HG03521 (cell line): ENCODE data around the gene MED14.

Experiments
- ATAC-seq: cut with Tn5 transposase; IDR thresholded peaks from one replicate; pipeline ENCODE4 v1.9.1; 2021; ENCODE audit warnings: mild to moderate bottlenecking, moderate library complexity; ENCODE audit not compliant: unreplicated experiment

MED14 gene

DNA sequence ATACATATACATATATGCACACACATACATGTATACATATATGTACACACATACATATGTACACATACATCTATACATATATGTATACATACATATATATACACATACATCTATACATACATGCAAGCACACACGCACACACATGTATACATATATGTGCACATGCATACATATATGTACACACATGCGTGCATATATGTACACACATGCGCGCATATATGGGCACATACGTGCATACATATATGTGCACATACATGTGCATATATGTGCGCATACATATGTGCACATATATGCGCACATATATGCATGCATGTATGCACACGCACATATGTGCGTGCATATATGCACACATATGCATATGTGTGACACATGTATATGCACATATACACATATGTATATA, 119.4 kb downstream of the MED14 start:
- no peak for ATAC-seq

- no peak for ATAC-seq
Measured at GRCh38 chrX:40612511-40612910, 122.8 kb downstream of the MED14 start.

DNA sequence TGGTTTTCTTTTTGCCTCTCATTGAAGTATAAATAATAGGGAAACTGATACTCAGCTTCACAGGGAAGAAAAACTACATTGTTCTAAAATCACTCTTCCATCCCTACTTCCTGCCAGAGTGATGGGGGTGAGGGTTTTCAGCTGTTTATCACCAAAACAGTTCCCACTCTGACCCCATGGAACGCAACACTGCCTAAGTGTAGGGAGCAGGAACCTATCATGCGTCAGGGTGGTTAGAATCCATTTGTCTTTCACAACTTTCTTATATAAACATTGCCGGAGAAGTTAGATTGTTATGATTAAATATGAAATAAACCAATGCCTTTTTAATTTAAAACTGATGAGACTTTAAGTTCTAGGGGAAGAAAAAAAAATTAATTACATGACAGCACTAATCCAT, 128.0 kb downstream of the MED14 start:
- ATAC-seq = no peak

DNA sequence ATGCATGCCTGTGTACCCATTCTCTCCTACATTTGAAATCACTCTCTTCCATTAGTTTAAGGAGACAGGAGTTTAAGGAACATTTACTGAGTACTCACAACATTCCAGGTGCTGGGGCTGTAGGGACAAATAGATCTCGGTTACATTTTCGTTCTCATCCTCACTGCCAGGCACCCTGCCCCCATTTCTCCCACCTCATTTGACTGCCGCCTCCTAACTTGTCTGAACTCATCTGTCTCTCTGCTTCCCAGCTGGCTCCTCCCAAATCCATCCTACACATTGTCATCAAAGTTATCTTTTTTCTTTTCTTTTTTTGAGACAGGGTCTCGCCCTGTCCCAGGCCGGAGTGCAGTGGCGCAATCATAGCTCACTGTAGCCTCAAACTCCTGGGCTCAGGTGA, 131.9 kb downstream of the MED14 start:
- no peak for ATAC-seq
